Gastrocnemius medialis (tissue), 4 donors: ENCODE measurements around the gene TPGS2. TPM values are rescaled to one million over a fixed set of nuclear protein-coding genes. Genes with fewer than 3 reads are reported as not detected.

ENCODE experiments used
- ATAC-seq, 2 donors: fragments of 150-250 bp; one replicate each; pipeline ENCODE4 v1.9.1; 2016
- DNase-seq, 2 donors: peaks; one replicate each; pipeline ENCODE4 v3.0.0-alpha.2; 2019
- H3K27ac ChIP-seq, 4 donors: fragments of 200-600 bp; sonication (generic); 1 replicate in 1 of 4; 2 replicates in 3 of 4; pipeline ENCODE4 v1.5.1; 2016 to 2018; ENCODE audit warnings: mild to moderate bottlenecking in 2 of 4, moderate library complexity in 1 of 4
- H3K27me3 ChIP-seq, 3 donors: fragments of 200-600 bp; sonication (generic) in 2 of 3; 1 replicate in 1 of 3; 2 replicates in 2 of 3; pipeline versions ENCODE4 v1.5.1 to v1.6.0; 2016 to 2019; ENCODE audit warnings: mild to moderate bottlenecking in 1 of 3, moderate library complexity in 1 of 3
- H3K36me3 ChIP-seq, 2 donors: fragments of 200-600 bp; sonication (generic) in 1 of 2; one replicate each; pipeline ENCODE4 v1.5.1; 2017 to 2018
- H3K4me1 ChIP-seq, 2 donors: fragments of 200-600 bp; sonication (generic) in 1 of 2; one replicate each; pipeline ENCODE4 v1.5.1; 2016 to 2017; ENCODE audit warnings: mild to moderate bottlenecking in 2 of 2
- H3K4me3 ChIP-seq, 4 donors: fragments of 200-600 bp; sonication (generic) in 3 of 4; 1 replicate in 1 of 4; 2 replicates in 3 of 4; pipeline ENCODE4 v1.5.1; 2016 to 2019; ENCODE audit warnings: mild to moderate bottlenecking in 2 of 4
- H3K9me3 ChIP-seq, 3 donors: fragments of 200-600 bp; sonication (generic) in 2 of 3; 1 replicate in 1 of 3; 2 replicates in 2 of 3; pipeline ENCODE4 v1.5.1; 2016 to 2019
- POLR2A ChIP-seq, 2 donors: fragments of 450-650 bp; IDR thresholded peaks; one replicate each; pipeline ENCODE4 v1.6.1; 2017; ENCODE audit warnings: antibody characterized with exemption in 2 of 2, mild to moderate bottlenecking in 2 of 2, moderate library complexity in 2 of 2
- in situ Hi-C, 4 donors: fragments of 200-750 bp; cut with MboI; loops; one replicate each; pipeline versions ENCODE4 v1.15.0 to v1.8.0; 2017; ENCODE audit warnings: low sequenced_read_pairs in 4 of 4
- intact Hi-C: fragments of 100-400 bp; cut with DNase I; formaldehyde crosslinking; loops from one replicate; pipeline ENCODE4 v1.15.1; 2023; ENCODE audit warnings: low total_unique reads
- total RNA-seq, 4 donors: library from RNA; depleted of rRNA; stranded (reverse); fragments of >200 nt; gene quantifications; one replicate each; pipeline versions ENCODE4 v1.1.0 to v1.2.3, GENCODE V29; 2016
- TF ChIP-seq, protein P1 (sequence below), 5 experiments: fragments of 450-650 bp in 3 of 5; fragments of 200-600 bp in 2 of 5; sonication (generic) in 2 of 5; IDR thresholded peaks in 4 of 5; conservative IDR thresholded peaks in 1 of 5; 1 replicate in 4 of 5; 2 replicates in 1 of 5; pipeline ENCODE4 v1.5.1; 2016 to 2019; ENCODE audit warnings: antibody characterized with exemption in 5 of 5, mild to moderate bottlenecking in 3 of 5, moderate library complexity in 3 of 5

The TPGS2 gene
- total RNA-seq, 4 donors from 2014 or later = 20.7 to 36.5 (median 28.2) TPM

DNA sequence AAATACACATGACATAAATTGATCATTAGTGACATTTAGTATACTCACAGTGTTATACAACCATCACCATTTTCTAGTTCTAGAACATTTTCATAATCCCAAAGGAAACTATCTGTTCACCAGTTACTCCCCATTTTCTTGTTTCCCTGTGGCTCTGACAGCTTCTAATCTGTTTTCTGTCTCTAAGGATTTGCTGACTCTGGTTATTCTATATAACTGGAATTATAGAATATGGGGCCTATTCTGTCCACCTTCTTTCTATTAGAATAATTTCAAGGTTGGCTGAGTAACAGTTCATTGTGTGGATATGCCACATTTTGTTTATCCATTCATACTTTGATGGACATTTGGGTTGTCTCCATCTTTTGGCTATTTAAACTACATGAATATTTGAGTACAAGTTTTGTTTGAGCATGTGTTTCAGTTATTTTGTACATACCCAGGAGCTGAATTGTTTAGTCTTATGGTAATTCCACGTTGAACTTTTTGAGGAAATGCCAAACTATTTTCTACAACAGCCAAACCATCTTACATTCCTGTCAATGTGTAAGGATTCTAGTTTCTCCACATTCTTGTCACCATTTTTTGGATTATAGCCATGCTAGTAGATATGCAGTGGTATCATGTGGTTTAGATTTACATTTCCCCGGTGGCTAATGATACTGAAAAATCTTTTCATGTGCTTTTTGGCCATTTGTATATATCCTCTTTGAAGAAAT lies 20.6 kb upstream of the TPGS2 start:
- intact Hi-C loops = no loop called here
- H3K36me3 ChIP-seq = no peaks in the 10 kb centered on the region
- TF ChIP-seq, protein P1, sequence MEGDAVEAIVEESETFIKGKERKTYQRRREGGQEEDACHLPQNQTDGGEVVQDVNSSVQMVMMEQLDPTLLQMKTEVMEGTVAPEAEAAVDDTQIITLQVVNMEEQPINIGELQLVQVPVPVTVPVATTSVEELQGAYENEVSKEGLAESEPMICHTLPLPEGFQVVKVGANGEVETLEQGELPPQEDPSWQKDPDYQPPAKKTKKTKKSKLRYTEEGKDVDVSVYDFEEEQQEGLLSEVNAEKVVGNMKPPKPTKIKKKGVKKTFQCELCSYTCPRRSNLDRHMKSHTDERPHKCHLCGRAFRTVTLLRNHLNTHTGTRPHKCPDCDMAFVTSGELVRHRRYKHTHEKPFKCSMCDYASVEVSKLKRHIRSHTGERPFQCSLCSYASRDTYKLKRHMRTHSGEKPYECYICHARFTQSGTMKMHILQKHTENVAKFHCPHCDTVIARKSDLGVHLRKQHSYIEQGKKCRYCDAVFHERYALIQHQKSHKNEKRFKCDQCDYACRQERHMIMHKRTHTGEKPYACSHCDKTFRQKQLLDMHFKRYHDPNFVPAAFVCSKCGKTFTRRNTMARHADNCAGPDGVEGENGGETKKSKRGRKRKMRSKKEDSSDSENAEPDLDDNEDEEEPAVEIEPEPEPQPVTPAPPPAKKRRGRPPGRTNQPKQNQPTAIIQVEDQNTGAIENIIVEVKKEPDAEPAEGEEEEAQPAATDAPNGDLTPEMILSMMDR (IDR thresholded peaks at IDR 0.05 in 4 of 5, conservative IDR thresholded peaks at IDR 0.05 in 1 of 5) = no peak
- TF ChIP-seq POLR2A (IDR thresholded peaks at IDR 0.05) = no peak
- in situ Hi-C loops = no loop called here
- no peaks in the 10 kb centered on the region for H3K4me1 ChIP-seq
- no peak for DNase-seq
- no peaks in the 10 kb centered on the region for H3K27me3 ChIP-seq
- H3K9me3 ChIP-seq = no peaks in the 10 kb centered on the region
- no peak for ATAC-seq
- H3K4me3 ChIP-seq = no peak overlapping the region
- no peak overlapping the region for H3K27ac ChIP-seq

DNA sequence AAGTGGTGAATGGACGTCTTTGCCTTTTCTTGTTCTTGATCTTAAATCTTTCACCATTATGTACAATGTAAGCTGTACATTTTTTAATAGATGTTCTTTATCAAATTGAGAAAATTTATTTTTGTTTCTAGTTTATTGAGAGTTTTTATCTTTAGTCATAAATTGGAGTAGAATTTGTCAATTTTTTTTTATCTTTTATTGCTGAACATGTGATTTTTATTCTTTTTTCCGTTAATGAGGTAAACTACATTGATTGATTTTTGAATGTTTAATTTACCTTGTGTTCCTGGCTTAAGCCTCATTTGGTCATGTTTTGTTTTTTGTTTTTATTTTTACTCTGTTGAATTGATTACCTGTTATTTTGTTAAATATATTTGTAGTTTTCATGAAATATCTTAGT lies 19.8 kb upstream of the TPGS2 start:
- Histone ChIP-seq H3K4me1 (no peaks in the 10 kb centered on the region), H3K36me3 (no peaks in the 10 kb centered on the region), H3K27ac (no peak overlapping the region), H3K4me3 (no peak overlapping the region), H3K27me3 (no peaks in the 10 kb centered on the region), H3K9me3 (no peaks in the 10 kb centered on the region)
- in situ Hi-C loops = no loop called here
- DNase-seq = no peak
- no peak for ATAC-seq
- intact Hi-C loops = no loop called here
- TF ChIP-seq, protein P1 (IDR thresholded peaks at IDR 0.05 in 4 of 5, conservative IDR thresholded peaks at IDR 0.05 in 1 of 5) = no peak
- TF ChIP-seq POLR2A (IDR thresholded peaks at IDR 0.05) = no peak

DNA sequence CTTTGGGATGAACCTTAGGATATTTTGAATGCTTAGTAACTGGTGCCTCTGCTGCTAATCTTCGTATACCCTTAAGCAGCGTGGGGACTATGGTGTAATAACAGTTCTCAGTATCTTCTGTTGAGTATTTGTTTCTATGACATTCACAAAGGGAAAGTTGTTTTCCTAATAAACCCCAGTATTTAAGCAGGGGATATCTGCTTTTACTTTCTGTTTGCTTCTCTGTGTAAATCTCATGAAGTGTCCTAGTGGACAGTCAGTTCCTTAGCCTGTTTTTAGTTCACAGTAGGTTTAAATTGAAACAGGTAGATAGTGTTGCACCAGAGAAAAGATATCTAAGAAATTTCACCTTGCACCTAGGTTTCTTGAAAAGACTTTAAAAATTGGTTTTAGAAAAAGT lies 15.0 kb upstream of the TPGS2 start:
- Histone ChIP-seq H3K36me3 (no peaks in the 10 kb centered on the region), H3K4me1 (no peaks in the 10 kb centered on the region), H3K27ac (no peak overlapping the region), H3K4me3 (no peak overlapping the region), H3K27me3 (no peaks in the 10 kb centered on the region), H3K9me3 (no peaks in the 10 kb centered on the region)
- in situ Hi-C loops (no loop called here), intact Hi-C loops (no loop called here)
- no peak for TF ChIP-seq POLR2A (IDR thresholded peaks at IDR 0.05)
- TF ChIP-seq, protein P1 (IDR thresholded peaks at IDR 0.05 in 4 of 5, conservative IDR thresholded peaks at IDR 0.05 in 1 of 5) = no peak
- no peak for DNase-seq
- no peak for ATAC-seq

DNA sequence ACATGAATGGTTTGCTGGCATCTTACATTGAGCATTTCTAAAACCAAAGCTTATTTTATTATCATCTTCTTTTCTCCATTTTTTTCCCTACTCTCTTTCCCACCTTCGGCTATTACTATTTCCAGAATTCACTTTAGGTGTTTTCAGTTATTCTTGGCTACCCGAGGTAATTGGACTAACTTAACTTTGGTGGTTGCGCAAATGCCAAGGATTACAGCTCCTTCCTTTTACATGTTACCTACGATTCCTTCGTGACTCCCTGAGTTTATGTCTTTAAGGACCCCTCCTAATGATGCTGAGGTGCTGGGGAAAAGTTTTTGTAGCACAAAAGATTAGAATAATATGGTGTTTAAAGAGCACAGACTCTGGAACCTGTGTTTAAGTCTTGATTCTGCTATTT lies 14.4 kb upstream of the TPGS2 start:
- in situ Hi-C loops = no loop called here
- Histone ChIP-seq H3K4me1 (peaks cover 0 to under 1% of the 10 kb centered on the region in 2 donors), H3K27ac (no peak overlapping the region), H3K9me3 (no peaks in the 10 kb centered on the region), H3K36me3 (no peaks in the 10 kb centered on the region), H3K27me3 (no peaks in the 10 kb centered on the region), H3K4me3 (no peak overlapping the region)
- no peak for ATAC-seq
- DNase-seq = no peak
- TF ChIP-seq, protein P1 (IDR thresholded peaks at IDR 0.05 in 4 of 5, conservative IDR thresholded peaks at IDR 0.05 in 1 of 5) = no peak
- no peak for TF ChIP-seq POLR2A (IDR thresholded peaks at IDR 0.05)
- intact Hi-C loops = no loop called here

DNA sequence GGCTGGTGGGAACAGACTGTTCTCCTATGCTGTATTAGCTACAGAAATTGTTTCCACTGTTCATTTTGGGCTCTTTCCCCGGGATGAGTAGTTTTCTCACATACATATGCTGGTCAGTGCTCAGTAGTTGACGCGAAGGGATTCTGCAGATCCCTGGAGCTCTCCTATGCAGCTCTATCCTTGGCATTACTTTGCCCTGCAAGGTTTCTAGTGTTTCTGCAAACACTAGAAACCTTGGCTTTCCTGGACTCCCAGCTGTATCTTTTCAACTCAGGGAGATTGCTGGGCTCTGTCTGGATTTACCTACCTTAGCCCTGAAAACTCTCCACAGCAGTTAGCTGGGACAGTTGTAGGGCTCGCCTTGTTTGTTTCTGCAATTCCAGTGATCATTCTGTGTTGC lies 11.0 kb upstream of the TPGS2 start:
- H3K4me3 ChIP-seq = no peak overlapping the region
- H3K36me3 ChIP-seq = no peaks in the 10 kb centered on the region
- in situ Hi-C loops (no loop called here), intact Hi-C loops (no loop called here)
- ATAC-seq (no peak), DNase-seq (no peak)
- H3K27ac ChIP-seq = no peak overlapping the region
- H3K9me3 ChIP-seq = no peaks in the 10 kb centered on the region
- H3K4me1 ChIP-seq = peaks cover 7 to 11% of the 10 kb centered on the region in 2 donors
- no peaks in the 10 kb centered on the region for H3K27me3 ChIP-seq
- TF ChIP-seq, protein P1 (IDR thresholded peaks at IDR 0.05 in 4 of 5, conservative IDR thresholded peaks at IDR 0.05 in 1 of 5) = no peak
- no peak for TF ChIP-seq POLR2A (IDR thresholded peaks at IDR 0.05)
